Measurements from ENCODE around the gene PXN.
"Not testable (repeated sequence)": the region's sequence is repeated elsewhere in the genome, so short reads cannot be mapped to it uniquely, and the experiment has no call there.

Gene PXN

GRCh38 chr12:120224304-120225199 lies 41.0 kb downstream of the PXN start:
- no peak for DNase-seq

GRCh38 chr12:120223458-120224303 lies 41.8 kb downstream of the PXN start:
- DNase-seq = no peak

GRCh38 chr12:120222288-120222832 lies 43.2 kb downstream of the PXN start:
- DNase-seq = no peak

- no peak for DNase-seq
Observed at GRCh38 chr12:120221576-120221900, 44.0 kb downstream of the PXN start.

GRCh38 chr12:120220838-120221575 lies 44.5 kb downstream of the PXN start:
- no peak for DNase-seq

GRCh38 chr12:120218680-120219606 lies 46.6 kb downstream of the PXN start:
- DNase-seq = no peak

- peak; percentile 62 for DNase-seq
Observed at GRCh38 chr12:120216742-120217605, 48.6 kb downstream of the PXN start.

GRCh38 chr12:120215766-120216735 lies 49.5 kb downstream of the PXN start:
- no peak for DNase-seq

GRCh38 chr12:120215357-120215735 lies 50.2 kb downstream of the PXN start:
- no peak for DNase-seq

- DNase-seq = no peak
Observed at GRCh38 chr12:120214626-120215356, 50.7 kb downstream of the PXN start.

- DNase-seq = no peak
Observed at GRCh38 chr12:120213758-120214157, 51.8 kb downstream of the PXN start.

- DNase-seq = not testable (repeated sequence)
Observed at GRCh38 chr12:120213182-120213581, 52.3 kb downstream of the PXN start.

GRCh38 chr12:120212301-120212700 lies 53.2 kb downstream of the PXN start:
- DNase-seq = no peak

GRCh38 chr12:120211904-120212283 lies 53.6 kb downstream of the PXN start:
- DNase-seq = no peak

- DNase-seq = no peak
Observed at GRCh38 chr12:120211243-120211903, 54.2 kb downstream of the PXN start.

GRCh38 chr12:120209851-120210250 lies 55.7 kb downstream of the PXN start:
- DNase-seq = no peak

GRCh38 chr12:120207227-120207626 lies 58.3 kb downstream of the PXN start:
- DNase-seq = no peak

- not testable (repeated sequence) for DNase-seq
Observed at GRCh38 chr12:120206781-120207180, 58.7 kb downstream of the PXN start.

Data from SIG-M5 (cell line).